Keratinocyte (primary cell): ENCODE results near the gene PDK4.

Experiments
- CTCF ChIP-seq, 3 experiments: IDR thresholded peaks in 1 of 3; conservative IDR thresholded peaks in 1 of 3; optimal IDR thresholded peaks in 1 of 3; 2 replicates in 2 of 3; 3 replicates in 1 of 3; pipeline versions ENCODE3 to v1.5.1; 2011; ENCODE audit warnings: low read length in 3 of 3, mild to moderate bottlenecking in 3 of 3, moderate library complexity in 2 of 3, control low read depth in 1 of 3, inconsistent platforms in 1 of 3; ENCODE audit not compliant: insufficient read depth in 2 of 3; ENCODE audit errors: extremely low read depth in 1 of 3
- EZH2 ChIP-seq: IDR thresholded peaks from one replicate; pipeline ENCODE4 v1.6.1; 2012; ENCODE audit warnings: inconsistent platforms, mild to moderate bottlenecking, low read length, moderate library complexity

DNA sequence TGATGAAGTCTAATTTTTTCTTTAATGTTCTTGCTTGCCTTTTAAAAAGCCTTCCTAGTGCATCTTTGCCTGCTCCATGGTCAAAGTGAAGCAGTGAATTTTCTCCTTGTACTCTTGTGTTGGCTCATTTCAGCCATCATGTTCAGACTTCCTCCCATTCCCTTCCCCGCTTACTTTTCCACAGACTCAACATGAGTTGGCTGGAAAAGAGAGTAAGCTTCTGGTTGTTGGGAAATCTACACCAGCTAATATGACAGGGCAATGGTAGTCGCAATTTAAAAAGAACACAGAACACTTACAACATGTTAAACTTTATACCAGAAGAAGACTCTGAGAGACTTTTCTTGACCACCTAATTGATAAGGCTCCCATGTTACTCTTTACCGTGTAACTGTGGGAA, 24.3 kb upstream of the PDK4 start:
- no peak for TF ChIP-seq CTCF (optimal IDR thresholded peaks at IDR 0.05 in 1 of 3, IDR thresholded peaks at IDR 0.05 in 1 of 3, conservative IDR thresholded peaks at IDR 0.05 in 1 of 3; ENCODE audit: extremely low read depth in 1 of 3, insufficient read depth in 2 of 3, low read length in 3 of 3)
- no peak for TF ChIP-seq EZH2
